ENCODE data around the gene DEPDC1B.

DNA sequence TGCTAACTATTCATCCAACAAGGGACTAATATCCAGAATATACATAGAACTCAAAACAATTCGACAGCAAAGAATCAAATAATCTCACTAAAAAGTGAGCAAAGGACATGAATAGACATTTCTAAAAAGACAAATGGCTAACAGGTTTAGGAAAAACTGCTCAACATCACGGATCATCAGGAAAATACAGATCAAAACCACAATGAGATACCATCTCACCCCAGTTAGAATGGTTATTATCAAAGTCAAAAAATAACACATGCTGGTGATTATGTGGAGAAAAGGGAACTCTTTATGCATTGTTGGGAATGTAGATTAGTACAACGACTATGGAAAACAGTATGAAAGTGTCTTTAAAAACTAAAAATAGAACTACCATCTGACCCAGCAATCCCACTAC lies 150.1 kb downstream of the DEPDC1B start:
- TF ChIP-seq, protein P1, sequence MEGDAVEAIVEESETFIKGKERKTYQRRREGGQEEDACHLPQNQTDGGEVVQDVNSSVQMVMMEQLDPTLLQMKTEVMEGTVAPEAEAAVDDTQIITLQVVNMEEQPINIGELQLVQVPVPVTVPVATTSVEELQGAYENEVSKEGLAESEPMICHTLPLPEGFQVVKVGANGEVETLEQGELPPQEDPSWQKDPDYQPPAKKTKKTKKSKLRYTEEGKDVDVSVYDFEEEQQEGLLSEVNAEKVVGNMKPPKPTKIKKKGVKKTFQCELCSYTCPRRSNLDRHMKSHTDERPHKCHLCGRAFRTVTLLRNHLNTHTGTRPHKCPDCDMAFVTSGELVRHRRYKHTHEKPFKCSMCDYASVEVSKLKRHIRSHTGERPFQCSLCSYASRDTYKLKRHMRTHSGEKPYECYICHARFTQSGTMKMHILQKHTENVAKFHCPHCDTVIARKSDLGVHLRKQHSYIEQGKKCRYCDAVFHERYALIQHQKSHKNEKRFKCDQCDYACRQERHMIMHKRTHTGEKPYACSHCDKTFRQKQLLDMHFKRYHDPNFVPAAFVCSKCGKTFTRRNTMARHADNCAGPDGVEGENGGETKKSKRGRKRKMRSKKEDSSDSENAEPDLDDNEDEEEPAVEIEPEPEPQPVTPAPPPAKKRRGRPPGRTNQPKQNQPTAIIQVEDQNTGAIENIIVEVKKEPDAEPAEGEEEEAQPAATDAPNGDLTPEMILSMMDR (IDR thresholded peaks at IDR 0.05), result no peak
- TF ChIP-seq POLR2AphosphoS5 (IDR thresholded peaks at IDR 0.05), result no peak
